Endothelial cell of umbilical vein (primary cell): Measurements from ENCODE around the gene SCAF8. TPM values are rescaled to one million over a fixed set of nuclear protein-coding genes. Genes with fewer than 3 reads are reported as not detected.

Source experiments
- BruUV-seq: library from RNA; stranded (reverse); fragments of 400-500 nt; replicated peaks from 2 replicates; lab custom pipeline; 2021; lab: Mats Ljungman, UMichigan
- CTCF ChIA-PET: fragments of 300-600, 350-600 bp; sonication (Branson Sonifier 250); formaldehyde crosslinking; loops from one replicate; lab custom pipeline; 2021; ENCODE audit warnings: antibody characterized with exemption, inconsistent platforms; lab: Charles Lee
- POLR2A ChIA-PET: fragments of 300-600, 350-600 bp; sonication (Branson Sonifier 250); formaldehyde crosslinking; loops from one replicate; lab custom pipeline; 2021; ENCODE audit warnings: antibody characterized with exemption, inconsistent platforms; lab: Charles Lee
- DNase-seq: peaks from one replicate; pipeline ENCODE4 v3.0.0-alpha.2; 2011; ENCODE audit warnings: low read depth, low spot score
- FAIRE-seq: peaks from 2 replicates; lab custom pipeline; 2011; peaks lifted over from hg19 to GRCh38; lab: Jason Lieb, UNC
- H2AFZ ChIP-seq: 2 replicates; pipeline ENCODE4 v1.6.0; 2012; ENCODE audit warnings: low read depth, low read length, control low read depth, inconsistent platforms
- H3K27ac ChIP-seq: 2 replicates; pipeline ENCODE4 v1.5.1; 2011; ENCODE audit warnings: low read depth, mild to moderate bottlenecking, control low read depth, low read length, moderate library complexity; ENCODE audit not compliant: insufficient read depth
- H3K27me3 ChIP-seq, 2 experiments: 2 replicates each; pipeline versions ENCODE4 v1.6.0 to v1.6.1; 2011; ENCODE audit warnings: low read length in 2 of 2, mixed read lengths in 1 of 2; ENCODE audit not compliant: control insufficient read depth in 2 of 2, insufficient read depth in 2 of 2
- H3K36me3 ChIP-seq, 2 experiments: 2 replicates in 1 of 2; 3 replicates in 1 of 2; pipeline ENCODE4 v1.5.1; 2011; ENCODE audit warnings: low read length in 2 of 2, mild to moderate bottlenecking in 1 of 2, moderate library complexity in 1 of 2; ENCODE audit not compliant: control insufficient read depth in 2 of 2, insufficient read depth in 2 of 2; ENCODE audit errors: extremely low read depth in 1 of 2
- H3K4me1 ChIP-seq: 3 replicates; pipeline ENCODE4 v1.5.1; 2011; ENCODE audit warnings: mild to moderate bottlenecking, low read length; ENCODE audit not compliant: control insufficient read depth, insufficient read depth; ENCODE audit errors: extremely low read depth
- H3K4me2 ChIP-seq: 2 replicates; pipeline ENCODE4 v1.6.1; 2011; ENCODE audit warnings: low read length, control low read depth, mixed read lengths; ENCODE audit not compliant: insufficient read depth
- H3K4me3 ChIP-seq, 3 experiments: fragments of 200-600 bp in 1 of 3; sonication (generic), shearing (Covaris generic) in 1 of 3; replicated peaks in 1 of 3; 2 replicates each; pipeline ENCODE4 v1.5.1; 2011 to 2016; ENCODE audit warnings: control low read depth in 3 of 3, low read length in 3 of 3, mild to moderate bottlenecking in 2 of 3, inconsistent platforms in 1 of 3, low read depth in 1 of 3, moderate library complexity in 1 of 3; ENCODE audit not compliant: insufficient read depth in 1 of 3
- H3K79me2 ChIP-seq: 2 replicates; pipeline ENCODE4 v1.6.0; 2012; ENCODE audit warnings: low read length, inconsistent platforms; ENCODE audit not compliant: control insufficient read depth, insufficient read depth
- H3K9ac ChIP-seq: replicated peaks from 2 replicates; pipeline ENCODE3; 2011; ENCODE audit warnings: low read length, control low read depth; ENCODE audit not compliant: insufficient read depth; ENCODE audit errors: extremely low read depth
- H3K9me1 ChIP-seq: replicated peaks from 3 replicates; pipeline ENCODE4 v1.6.0; 2011; ENCODE audit warnings: mild to moderate bottlenecking, low read length; ENCODE audit not compliant: control insufficient read depth, insufficient read depth; ENCODE audit errors: extremely low read depth
- H3K9me3 ChIP-seq: replicated peaks from 2 replicates; pipeline ENCODE4 v1.5.1; 2012; ENCODE audit warnings: low read length, inconsistent platforms; ENCODE audit not compliant: control insufficient read depth, insufficient read depth
- H4K20me1 ChIP-seq: replicated peaks from 2 replicates; pipeline ENCODE3; 2011; ENCODE audit warnings: mild to moderate bottlenecking, low read length; ENCODE audit not compliant: control insufficient read depth, insufficient read depth; ENCODE audit errors: extremely low read depth
- CTCF ChIP-seq, 2 donors: IDR thresholded peaks; 1 replicate in 1 of 2; 2 replicates in 1 of 2; pipeline ENCODE4 v1.5.1; 2011; ENCODE audit warnings: low read length in 2 of 2, mild to moderate bottlenecking in 2 of 2, moderate library complexity in 2 of 2, control low read depth in 1 of 2, inconsistent platforms in 1 of 2, low read depth in 1 of 2; ENCODE audit not compliant: insufficient read depth in 1 of 2; ENCODE audit errors: extremely low read depth in 1 of 2
- EZH2 ChIP-seq: IDR thresholded peaks from 2 replicates; pipeline ENCODE4 v1.6.1; 2012; ENCODE audit warnings: borderline replicate concordance, low read depth, mild to moderate bottlenecking, moderate library complexity, low read length, inconsistent platforms; ENCODE audit not compliant: severe bottlenecking
- GATA2 ChIP-seq: IDR thresholded peaks from 2 replicates; pipeline ENCODE4 v1.7.0; 2011; ENCODE audit warnings: low read depth, mild to moderate bottlenecking, moderate library complexity, mixed read lengths, low read length; ENCODE audit not compliant: insufficient read length, insufficient read depth
- JUN ChIP-seq: IDR thresholded peaks from 2 replicates; pipeline ENCODE4 v1.6.1; 2011; ENCODE audit warnings: borderline replicate concordance, low read depth; ENCODE audit not compliant: insufficient read length, insufficient read depth
- MAX ChIP-seq: IDR thresholded peaks from 2 replicates; pipeline ENCODE4 v1.6.1; 2011; ENCODE audit not compliant: insufficient read depth, insufficient read length
- MYC ChIP-seq: IDR thresholded peaks from one replicate; pipeline ENCODE4 v1.6.1; 2011; ENCODE audit warnings: mild to moderate bottlenecking, low read depth, low read length
- POLR2A ChIP-seq: IDR thresholded peaks from 2 replicates; pipeline ENCODE4 v1.6.1; 2012; ENCODE audit warnings: low read depth, mild to moderate bottlenecking, control low read depth, low read length
- POLR2AphosphoS5 ChIP-seq: IDR thresholded peaks from 2 replicates; pipeline ENCODE4 v1.6.1; 2012; ENCODE audit warnings: low read depth, mild to moderate bottlenecking, control low read depth, low read length, moderate library complexity; ENCODE audit not compliant: insufficient read depth
- dilution Hi-C: fragments of 300-500 bp; cut with MboI; formaldehyde crosslinking; loops from one replicate; pipeline ENCODE4 v1.15.0; 2019; ENCODE audit warnings: low sequenced_read_pairs; ENCODE audit not compliant: extremely low pct_ligation_motif_present
- intact Hi-C: fragments of 100-400 bp; cut with micrococcal nuclease; formaldehyde crosslinking; loops from one replicate; pipeline ENCODE4 v1.10.0; 2022
- polyA plus RNA-seq, 4 experiments: library from polyadenylated mRNA; depleted of rRNA in 3 of 4; stranded (reverse) in 3 of 4; unstranded in 1 of 4; fragments of >200 nt; gene quantifications; 2 replicates each; pipeline versions ENCODE4 v1.2.1 to v1.2.3, GENCODE V29; 2011 to 2012; ENCODE audit warnings: missing spikeins in 1 of 4
- total RNA-seq: library from RNA; stranded (reverse); gene quantifications from 2 replicates; pipeline ENCODE4 v1.2.3, GENCODE V29; 2021

Gene SCAF8
- total and polyA plus RNA-seq, 2 donors (not counting 3 experiments of a cell fraction or from before 2014, with no cell fraction given) = 11.7 to 37.8 TPM

- no peaks in the 10 kb centered on the region for H3K79me2 ChIP-seq
- dilution Hi-C loops = no loop called here
- H3K9me1 ChIP-seq = no peaks in the 10 kb centered on the region
- FAIRE-seq (peak; percentile 18), DNase-seq (peak; percentile 15)
- H3K9ac ChIP-seq = no peak overlapping the region
- H4K20me1 ChIP-seq = no peaks in the 10 kb centered on the region
- peaks cover 3% of the 10 kb centered on the region for H3K4me1 ChIP-seq
- H3K9me3 ChIP-seq = no peaks in the 10 kb centered on the region
- intact Hi-C loops = no loop called here
- ChIA-PET POLR2A (no interaction called here), CTCF (interaction anchor here (1.7 to 4.2 kb wide), 2 partner anchors 18 to 187 kb away, joined by 4 to 17 read pairs; no protein-coding TSS in a partner anchor)
- BruUV-seq = no TSS peak
- no peak overlapping the region for H3K27ac ChIP-seq
- no peaks in the 10 kb centered on the region for H3K27me3 ChIP-seq
- H2AFZ ChIP-seq = no peak overlapping the region
- H3K4me3 ChIP-seq = no peak overlapping the region
- H3K4me2 ChIP-seq = no peak overlapping the region
- TF ChIP-seq MYC = no peak
- no peak for TF ChIP-seq POLR2A
- TF ChIP-seq POLR2AphosphoS5 = no peak
- no peak for TF ChIP-seq GATA2
- TF ChIP-seq CTCF (IDR thresholded peaks at IDR 0.05; ENCODE audit: extremely low read depth in 1 of 2, insufficient read depth in 1 of 2, low read depth in 1 of 2, low read length in 2 of 2) = no peak
- TF ChIP-seq JUN = no peak
- no peak for TF ChIP-seq EZH2
- no peak for TF ChIP-seq MAX
- no peaks in the 10 kb centered on the region for H3K36me3 ChIP-seq
These were observed 128.6 kb downstream of the SCAF8 start for GRCh38 chr6:154861825-154862224.
